ENCODE data around the gene KCNB1.
"Not testable (repeated sequence)": the region's sequence is repeated elsewhere in the genome, so short reads cannot be mapped to it uniquely, and the experiment has no call there.

KCNB1 gene

DNA sequence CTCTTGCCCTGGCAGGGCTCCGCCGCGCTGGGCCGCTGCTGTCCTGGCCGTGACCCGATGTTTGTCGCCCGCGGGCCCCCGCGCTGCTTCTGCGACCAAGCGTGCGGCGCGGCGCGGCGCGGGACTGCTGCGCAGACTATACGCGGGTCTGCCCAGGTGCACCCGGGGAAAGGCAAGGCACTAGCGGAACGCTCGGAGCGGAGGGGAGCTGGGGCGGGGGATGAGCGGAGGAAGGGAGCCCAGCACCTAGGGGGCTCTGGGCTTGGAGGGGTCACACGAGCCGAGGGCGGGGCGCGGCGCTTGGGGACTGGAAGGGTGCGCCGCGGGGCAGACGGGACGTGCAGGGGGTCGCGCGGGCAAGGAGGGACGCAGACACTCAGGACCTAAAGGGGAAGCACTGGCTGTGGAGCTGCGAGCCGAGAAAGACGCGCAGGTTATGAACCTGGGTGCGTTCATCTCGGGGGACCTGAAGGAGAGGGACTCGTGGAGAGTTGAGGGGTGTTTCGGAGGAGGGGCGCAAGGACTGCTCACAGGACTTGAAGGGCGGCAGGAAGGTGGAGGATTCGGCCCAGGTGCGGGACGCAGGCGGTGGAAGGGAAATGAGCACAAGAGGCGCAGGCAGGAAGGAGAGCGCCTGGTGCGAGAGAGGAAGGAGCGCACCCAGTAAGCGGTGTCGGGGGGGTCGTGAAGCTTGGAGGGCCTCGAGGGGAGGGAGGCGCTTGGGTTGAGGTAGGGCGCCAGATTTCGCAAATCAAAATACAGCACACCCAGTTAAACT lies 163.8 kb downstream of the KCNB1 start:
- DNase-seq (ENCODE audit: low read depth) = no peak

DNA sequence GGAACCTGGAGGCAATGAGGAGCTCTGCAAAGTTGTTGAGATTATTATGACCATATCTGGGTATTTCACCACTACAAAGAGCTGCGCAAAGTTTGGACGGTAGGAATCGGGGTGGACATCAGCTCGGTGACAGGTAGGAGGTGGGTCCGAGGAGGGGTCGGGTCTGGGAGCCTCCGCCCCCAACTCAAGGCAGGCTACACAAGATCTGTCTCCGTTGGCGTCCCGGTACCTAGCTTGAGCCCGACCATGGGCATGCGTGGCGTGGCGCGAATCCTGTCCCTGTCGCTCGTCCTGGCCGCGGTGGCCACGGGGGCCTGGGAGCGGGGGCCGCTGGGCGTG lies 164.4 kb downstream of the KCNB1 start:
- DNase-seq (ENCODE audit: low read depth) = no peak

DNA sequence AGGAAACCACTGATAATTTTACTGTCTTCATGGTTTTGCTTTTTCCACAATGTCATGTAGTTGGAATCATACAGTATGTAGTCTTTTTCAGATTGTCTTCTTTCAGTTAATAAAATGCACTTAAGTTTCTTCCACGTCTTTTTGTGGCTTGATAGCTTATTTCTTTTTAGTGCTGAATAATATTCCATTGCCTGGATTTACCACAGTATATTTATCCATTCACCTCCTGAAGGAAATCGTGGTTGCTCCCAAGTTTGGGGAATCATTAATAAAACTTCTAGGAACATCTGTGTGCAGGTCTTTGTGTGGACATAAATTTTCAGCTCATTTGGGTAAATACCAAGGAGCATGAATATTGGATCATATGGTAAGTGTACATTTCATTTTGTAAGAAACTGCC lies 165.8 kb downstream of the KCNB1 start:
- no peak for DNase-seq (ENCODE audit: low read depth)

DNA sequence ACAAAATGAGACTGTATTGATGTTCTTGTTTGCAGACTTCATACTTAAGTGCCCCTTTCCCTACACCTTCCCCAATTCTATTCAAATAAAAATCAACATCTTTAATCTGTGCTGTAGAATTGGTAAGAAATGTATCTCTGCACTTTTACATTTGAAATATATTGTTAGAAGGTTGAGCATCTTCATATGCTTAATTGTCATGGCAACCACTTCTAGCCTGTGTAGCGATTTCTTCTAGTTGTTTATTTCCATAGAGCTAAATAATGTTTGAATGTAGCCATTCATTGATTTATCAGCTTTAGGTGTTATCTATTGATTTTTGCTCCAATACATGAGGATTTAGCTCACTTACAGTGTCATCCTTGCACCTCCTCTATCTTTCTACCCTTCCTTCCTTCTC lies 166.9 kb downstream of the KCNB1 start:
- no peak for DNase-seq (ENCODE audit: low read depth)

DNA sequence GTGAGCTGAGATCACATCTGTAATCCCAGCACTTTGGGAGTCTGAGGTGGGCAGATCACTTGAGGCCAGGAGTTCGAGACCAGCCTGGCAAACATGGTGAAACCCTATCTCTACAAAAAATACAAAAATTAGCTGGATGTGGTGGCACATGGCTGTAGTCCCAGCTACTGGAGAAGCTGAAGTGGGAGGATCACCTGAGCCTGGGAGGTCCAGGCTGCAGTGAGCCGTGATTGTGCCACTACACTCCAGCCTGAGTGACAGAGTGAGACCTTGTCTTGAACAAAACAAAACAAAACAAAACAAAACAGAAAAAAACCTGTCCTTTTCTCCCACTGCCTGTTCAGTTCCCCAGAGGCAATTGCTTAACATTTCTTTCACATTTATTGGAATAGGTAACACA lies 168.4 kb downstream of the KCNB1 start:
- DNase-seq (ENCODE audit: low read depth) = not testable (repeated sequence)

Data from non-pigmented ciliary epithelial cell (primary cell).